BE2C (cell line): Measurements from ENCODE around the gene ANKRD34C.
A peak's percentile ranks its signal among the peaks of the same experiment; 100 is the strongest.

Experiments
- DNase-seq: peaks from one replicate; pipeline ENCODE4 v3.0.0-alpha.2; 2020
- H3K27me3 ChIP-seq: fragments of 250-450 bp; sonication (Bioruptor Pico); 2 replicates; pipeline ENCODE4 v1.5.1; 2020; ENCODE audit warnings: mild to moderate bottlenecking
- H3K36me3 ChIP-seq: fragments of 250-450 bp; sonication (Bioruptor Pico); 2 replicates; pipeline ENCODE4 v1.5.1; 2020; ENCODE audit warnings: mild to moderate bottlenecking
- H3K4me1 ChIP-seq: fragments of 250-450 bp; sonication (Bioruptor Pico); 2 replicates; pipeline ENCODE4 v1.5.1; 2020
- H3K4me3 ChIP-seq: 2 replicates; pipeline ENCODE4 v1.5.1; 2011; ENCODE audit warnings: low read depth, low read length
- H3K9me3 ChIP-seq: fragments of 250-450 bp; sonication (Bioruptor Pico); 2 replicates; pipeline ENCODE4 v1.5.1; 2020
- CTCF ChIP-seq: IDR thresholded peaks from 2 replicates; pipeline ENCODE4 v1.5.1; 2012; ENCODE audit warnings: mild to moderate bottlenecking, low read depth, low read length

Gene ANKRD34C

GRCh38 chr15:79292011-79292410 lies 9.5 kb downstream of the ANKRD34C start:
- DNase-seq: no peak
- no peaks in the 10 kb centered on the region for H3K9me3 ChIP-seq
- TF ChIP-seq CTCF: no peak
- H3K36me3 ChIP-seq: no peaks in the 10 kb centered on the region
- H3K4me1 ChIP-seq: no peaks in the 10 kb centered on the region
- no peak overlapping the region for H3K4me3 ChIP-seq
- peaks cover 5% of the 10 kb centered on the region for H3K27me3 ChIP-seq

GRCh38 chr15:79294075-79294474 lies 11.6 kb downstream of the ANKRD34C start:
- Histone ChIP-seq H3K4me1 (no peaks in the 10 kb centered on the region), H3K27me3 (no peaks in the 10 kb centered on the region; the same call in none of the 2 replicates), H3K9me3 (no peaks in the 10 kb centered on the region), H3K36me3 (no peaks in the 10 kb centered on the region), H3K4me3 (no peak overlapping the region)
- DNase-seq: no peak
- TF ChIP-seq CTCF: no peak

- Histone ChIP-seq H3K9me3 (no peaks in the 10 kb centered on the region), H3K4me3 (no peak overlapping the region), H3K36me3 (no peaks in the 10 kb centered on the region), H3K27me3 (peaks cover 9% of the 10 kb centered on the region), H3K4me1 (no peaks in the 10 kb centered on the region)
- peak; percentile 43 for DNase-seq
- TF ChIP-seq CTCF: peak; percentile 77
These were observed 14.1 kb downstream of the ANKRD34C start for GRCh38 chr15:79296583-79296982.

GRCh38 chr15:79299126-79299840 lies 16.8 kb downstream of the ANKRD34C start:
- peaks cover 28% of the 10 kb centered on the region for H3K27me3 ChIP-seq
- H3K9me3 ChIP-seq: no peaks in the 10 kb centered on the region
- no peaks in the 10 kb centered on the region for H3K4me1 ChIP-seq
- no peak overlapping the region for H3K4me3 ChIP-seq
- DNase-seq: no peak
- H3K36me3 ChIP-seq: no peaks in the 10 kb centered on the region
- no peak for TF ChIP-seq CTCF

GRCh38 chr15:79299841-79300235 lies 17.3 kb downstream of the ANKRD34C start:
- no peak for DNase-seq
- Histone ChIP-seq H3K9me3 (no peaks in the 10 kb centered on the region), H3K27me3 (peaks cover 33% of the 10 kb centered on the region), H3K4me3 (no peak overlapping the region), H3K4me1 (no peaks in the 10 kb centered on the region), H3K36me3 (no peaks in the 10 kb centered on the region)
- TF ChIP-seq CTCF: no peak

- no peaks in the 10 kb centered on the region for H3K4me1 ChIP-seq
- H3K4me3 ChIP-seq: no peak overlapping the region
- H3K9me3 ChIP-seq: no peaks in the 10 kb centered on the region
- DNase-seq: no peak
- no peak for TF ChIP-seq CTCF
- no peaks in the 10 kb centered on the region for H3K36me3 ChIP-seq
- H3K27me3 ChIP-seq: peaks cover 55% of the 10 kb centered on the region
These were observed 24.7 kb downstream of the ANKRD34C start for GRCh38 chr15:79307251-79307650.
